ENCODE data around the gene TMCO6.
"Not testable (repeated sequence)": the region's sequence is repeated elsewhere in the genome, so short reads cannot be mapped to it uniquely, and the experiment has no call there.

DNA sequence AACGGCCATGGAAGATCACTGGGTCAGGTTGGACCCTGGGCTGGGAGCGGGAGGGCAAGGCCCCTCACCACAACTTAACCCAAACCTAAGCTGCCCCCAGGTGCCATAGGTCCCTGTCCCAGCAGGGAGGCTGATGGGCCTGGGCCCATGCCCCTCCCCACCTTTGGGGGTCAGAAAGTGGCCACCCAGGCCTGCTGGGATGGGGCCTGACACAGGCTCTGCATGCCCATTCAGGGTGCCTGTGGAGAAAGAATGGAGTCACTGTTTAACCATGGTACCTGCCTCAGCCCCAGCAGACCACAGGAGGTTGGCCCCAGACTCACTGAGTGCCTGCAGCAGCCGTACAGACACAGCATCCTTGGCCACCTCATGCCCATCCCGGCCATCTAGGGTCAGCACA is 31.8 kb downstream of the TMCO6 start:
- TF ChIP-seq POLR2AphosphoS5 (IDR thresholded peaks at IDR 0.05); EP300 (conservative IDR thresholded peaks at IDR 0.05; ENCODE audit: poor library complexity, severe bottlenecking); EZH2 (IDR thresholded peaks at IDR 0.05; ENCODE audit: borderline replicate concordance, insufficient read depth, low read length, poor library complexity, severe bottlenecking); RAD21 (conservative IDR thresholded peaks at IDR 0.05); TAF1 (IDR thresholded peaks at IDR 0.05; ENCODE audit: low read depth); SMC3 (conservative IDR thresholded peaks at IDR 0.05; ENCODE audit: poor library complexity): not testable (repeated sequence)
- TF ChIP-seq, protein P1, sequence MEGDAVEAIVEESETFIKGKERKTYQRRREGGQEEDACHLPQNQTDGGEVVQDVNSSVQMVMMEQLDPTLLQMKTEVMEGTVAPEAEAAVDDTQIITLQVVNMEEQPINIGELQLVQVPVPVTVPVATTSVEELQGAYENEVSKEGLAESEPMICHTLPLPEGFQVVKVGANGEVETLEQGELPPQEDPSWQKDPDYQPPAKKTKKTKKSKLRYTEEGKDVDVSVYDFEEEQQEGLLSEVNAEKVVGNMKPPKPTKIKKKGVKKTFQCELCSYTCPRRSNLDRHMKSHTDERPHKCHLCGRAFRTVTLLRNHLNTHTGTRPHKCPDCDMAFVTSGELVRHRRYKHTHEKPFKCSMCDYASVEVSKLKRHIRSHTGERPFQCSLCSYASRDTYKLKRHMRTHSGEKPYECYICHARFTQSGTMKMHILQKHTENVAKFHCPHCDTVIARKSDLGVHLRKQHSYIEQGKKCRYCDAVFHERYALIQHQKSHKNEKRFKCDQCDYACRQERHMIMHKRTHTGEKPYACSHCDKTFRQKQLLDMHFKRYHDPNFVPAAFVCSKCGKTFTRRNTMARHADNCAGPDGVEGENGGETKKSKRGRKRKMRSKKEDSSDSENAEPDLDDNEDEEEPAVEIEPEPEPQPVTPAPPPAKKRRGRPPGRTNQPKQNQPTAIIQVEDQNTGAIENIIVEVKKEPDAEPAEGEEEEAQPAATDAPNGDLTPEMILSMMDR (IDR thresholded peaks at IDR 0.05; ENCODE audit: poor library complexity, severe bottlenecking), result not testable (repeated sequence)
- TF ChIP-seq, protein P2, sequence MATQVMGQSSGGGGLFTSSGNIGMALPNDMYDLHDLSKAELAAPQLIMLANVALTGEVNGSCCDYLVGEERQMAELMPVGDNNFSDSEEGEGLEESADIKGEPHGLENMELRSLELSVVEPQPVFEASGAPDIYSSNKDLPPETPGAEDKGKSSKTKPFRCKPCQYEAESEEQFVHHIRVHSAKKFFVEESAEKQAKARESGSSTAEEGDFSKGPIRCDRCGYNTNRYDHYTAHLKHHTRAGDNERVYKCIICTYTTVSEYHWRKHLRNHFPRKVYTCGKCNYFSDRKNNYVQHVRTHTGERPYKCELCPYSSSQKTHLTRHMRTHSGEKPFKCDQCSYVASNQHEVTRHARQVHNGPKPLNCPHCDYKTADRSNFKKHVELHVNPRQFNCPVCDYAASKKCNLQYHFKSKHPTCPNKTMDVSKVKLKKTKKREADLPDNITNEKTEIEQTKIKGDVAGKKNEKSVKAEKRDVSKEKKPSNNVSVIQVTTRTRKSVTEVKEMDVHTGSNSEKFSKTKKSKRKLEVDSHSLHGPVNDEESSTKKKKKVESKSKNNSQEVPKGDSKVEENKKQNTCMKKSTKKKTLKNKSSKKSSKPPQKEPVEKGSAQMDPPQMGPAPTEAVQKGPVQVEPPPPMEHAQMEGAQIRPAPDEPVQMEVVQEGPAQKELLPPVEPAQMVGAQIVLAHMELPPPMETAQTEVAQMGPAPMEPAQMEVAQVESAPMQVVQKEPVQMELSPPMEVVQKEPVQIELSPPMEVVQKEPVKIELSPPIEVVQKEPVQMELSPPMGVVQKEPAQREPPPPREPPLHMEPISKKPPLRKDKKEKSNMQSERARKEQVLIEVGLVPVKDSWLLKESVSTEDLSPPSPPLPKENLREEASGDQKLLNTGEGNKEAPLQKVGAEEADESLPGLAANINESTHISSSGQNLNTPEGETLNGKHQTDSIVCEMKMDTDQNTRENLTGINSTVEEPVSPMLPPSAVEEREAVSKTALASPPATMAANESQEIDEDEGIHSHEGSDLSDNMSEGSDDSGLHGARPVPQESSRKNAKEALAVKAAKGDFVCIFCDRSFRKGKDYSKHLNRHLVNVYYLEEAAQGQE (IDR thresholded peaks at IDR 0.05; ENCODE audit: borderline replicate concordance), result not testable (repeated sequence)

Measured in neural cell (in vitro differentiated cells).